ENCODE data around the gene PAK6.

The PAK6 gene

GRCh38 chr15:40322531-40323238 lies 83.8 kb downstream of the PAK6 start:
- DNase-seq (ENCODE audit: extremely low read depth, low read depth), result no peak
- TF ChIP-seq, protein P1, sequence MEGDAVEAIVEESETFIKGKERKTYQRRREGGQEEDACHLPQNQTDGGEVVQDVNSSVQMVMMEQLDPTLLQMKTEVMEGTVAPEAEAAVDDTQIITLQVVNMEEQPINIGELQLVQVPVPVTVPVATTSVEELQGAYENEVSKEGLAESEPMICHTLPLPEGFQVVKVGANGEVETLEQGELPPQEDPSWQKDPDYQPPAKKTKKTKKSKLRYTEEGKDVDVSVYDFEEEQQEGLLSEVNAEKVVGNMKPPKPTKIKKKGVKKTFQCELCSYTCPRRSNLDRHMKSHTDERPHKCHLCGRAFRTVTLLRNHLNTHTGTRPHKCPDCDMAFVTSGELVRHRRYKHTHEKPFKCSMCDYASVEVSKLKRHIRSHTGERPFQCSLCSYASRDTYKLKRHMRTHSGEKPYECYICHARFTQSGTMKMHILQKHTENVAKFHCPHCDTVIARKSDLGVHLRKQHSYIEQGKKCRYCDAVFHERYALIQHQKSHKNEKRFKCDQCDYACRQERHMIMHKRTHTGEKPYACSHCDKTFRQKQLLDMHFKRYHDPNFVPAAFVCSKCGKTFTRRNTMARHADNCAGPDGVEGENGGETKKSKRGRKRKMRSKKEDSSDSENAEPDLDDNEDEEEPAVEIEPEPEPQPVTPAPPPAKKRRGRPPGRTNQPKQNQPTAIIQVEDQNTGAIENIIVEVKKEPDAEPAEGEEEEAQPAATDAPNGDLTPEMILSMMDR (IDR thresholded peaks at IDR 0.05; ENCODE audit: low read depth, low read length), result no peak

DNA sequence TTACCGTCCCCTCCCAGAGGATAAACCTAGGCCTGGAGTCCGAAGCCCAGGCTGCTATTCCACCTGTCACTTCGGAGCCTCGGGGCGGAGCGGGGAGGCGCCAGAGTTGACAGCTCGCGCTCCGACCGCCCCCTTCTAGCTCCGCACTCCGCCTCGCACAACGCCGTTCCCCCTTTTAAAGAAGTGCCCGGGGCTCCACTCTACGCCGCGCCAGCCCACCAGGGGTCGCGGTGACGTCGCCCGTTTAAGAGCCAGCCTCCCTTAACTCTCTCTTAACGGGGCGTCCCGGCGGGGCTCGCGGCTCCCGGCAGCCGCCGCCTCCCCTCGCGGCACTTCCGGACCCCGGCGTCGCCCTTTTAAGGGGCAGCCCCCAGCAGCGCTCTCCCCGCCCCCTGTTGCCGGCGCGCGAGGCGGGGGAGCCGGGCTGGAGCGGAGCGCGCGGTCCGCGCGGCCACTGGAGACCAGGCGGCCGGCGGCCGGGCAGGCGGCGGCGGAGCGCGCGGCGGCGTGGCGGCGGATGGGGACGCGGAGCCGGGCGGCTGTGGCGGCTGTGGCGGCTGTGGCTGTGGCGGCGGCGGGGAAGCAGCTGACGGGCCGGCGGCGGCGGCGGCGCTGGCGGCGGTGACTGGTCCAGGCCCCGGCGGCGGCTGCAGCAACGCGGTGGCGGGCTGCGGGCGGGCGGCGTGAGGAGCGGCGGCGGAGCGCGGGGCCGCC lies 84.5 kb downstream of the PAK6 start, which contains the start of gene INAFM2:
INAFM2 (plus strand) TSS at position 454 of the 714 bp plus-strand sequence. CDS start 364 bp downstream, outside the sequence.
- TF ChIP-seq, protein P1 (IDR thresholded peaks at IDR 0.05; ENCODE audit: low read depth, low read length), result peak; percentile 53
- DNase-seq (ENCODE audit: extremely low read depth, low read depth), result peak; percentile 79

- DNase-seq (ENCODE audit: extremely low read depth, low read depth), result no peak
- TF ChIP-seq, protein P1 (IDR thresholded peaks at IDR 0.05; ENCODE audit: low read depth, low read length), result no peak
These were observed 85.4 kb downstream of the PAK6 start for GRCh38 chr15:40323953-40324937.

DNA sequence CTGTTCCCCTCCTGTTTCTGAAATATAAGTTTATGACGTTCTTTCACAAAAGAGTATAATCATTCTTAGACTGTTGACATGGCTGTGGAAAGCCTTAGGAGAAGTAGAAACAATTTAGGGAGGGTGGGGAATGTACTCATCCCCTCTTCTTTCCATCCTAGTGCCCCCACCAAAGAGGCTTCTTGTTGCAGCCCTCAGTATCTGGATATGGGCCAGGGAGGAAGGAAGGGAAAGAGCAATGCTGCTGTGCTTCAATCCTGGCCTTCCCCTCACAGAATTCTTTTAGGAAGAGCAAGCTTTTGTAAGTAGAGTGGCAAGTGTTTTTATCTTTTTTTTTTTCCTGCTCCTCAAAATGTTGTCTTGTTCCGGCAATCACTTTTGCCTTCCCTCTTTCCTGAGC lies 86.3 kb downstream of the PAK6 start:
- TF ChIP-seq, protein P1 (IDR thresholded peaks at IDR 0.05; ENCODE audit: low read depth, low read length), result no peak
- DNase-seq (ENCODE audit: extremely low read depth, low read depth), result no peak

GRCh38 chr15:40325700-40326099 lies 86.8 kb downstream of the PAK6 start:
- TF ChIP-seq, protein P1 (IDR thresholded peaks at IDR 0.05; ENCODE audit: low read depth, low read length), result no peak
- no peak for DNase-seq (ENCODE audit: extremely low read depth, low read depth)
